ENCODE data around the gene DCC.

Gene DCC

GRCh38 chr18:53541924-53542323 is 1201.9 kb downstream of the DCC start:
- no peak for DNase-seq

- DNase-seq, result no peak
These were observed 1203.7 kb downstream of the DCC start for GRCh38 chr18:53543711-53544110.

GRCh38 chr18:53544917-53545316 is 1204.9 kb downstream of the DCC start:
- DNase-seq, result no peak

GRCh38 chr18:53551868-53552426 is 1212.0 kb downstream of the DCC start:
- no peak for DNase-seq

GRCh38 chr18:53553030-53553429 is 1213.0 kb downstream of the DCC start:
- no peak for DNase-seq

- no peak for DNase-seq
These were observed 1216.5 kb downstream of the DCC start for GRCh38 chr18:53556450-53556849.

GRCh38 chr18:53560546-53560945 is 1220.5 kb downstream of the DCC start:
- no peak for DNase-seq

- no peak for DNase-seq
These were observed 1226.6 kb downstream of the DCC start for GRCh38 chr18:53566626-53567025.

- DNase-seq, result no peak
These were observed 1228.1 kb downstream of the DCC start for GRCh38 chr18:53567929-53568574.
